NOMO-1 treated with DMSO at 0.1 percent for 48 hours (cell line): Measurements from ENCODE around the gene MLPH.

Source experiments
- DNase-seq: peaks from one replicate; lab custom pipeline; 2025; ENCODE audit not compliant: unreplicated experiment; lab: John Stamatoyannopoulos, UW

Gene MLPH

GRCh38 chr2:237540223-237540775 is 53.2 kb downstream of the MLPH start:
- DNase-seq = no peak

GRCh38 chr2:237540823-237541222 is 53.8 kb downstream of the MLPH start:
- DNase-seq = no peak

GRCh38 chr2:237541243-237541642 is 54.2 kb downstream of the MLPH start:
- no peak for DNase-seq

- no peak for DNase-seq
Measured at GRCh38 chr2:237542001-237542704, 55.1 kb downstream of the MLPH start.

GRCh38 chr2:237546040-237546875 is 59.2 kb downstream of the MLPH start:
- no peak for DNase-seq

GRCh38 chr2:237546876-237547395 is 59.9 kb downstream of the MLPH start:
- no peak for DNase-seq

- no peak for DNase-seq
Measured at GRCh38 chr2:237547841-237548416, 60.9 kb downstream of the MLPH start.

GRCh38 chr2:237549216-237549615 is 62.2 kb downstream of the MLPH start:
- DNase-seq = no peak

GRCh38 chr2:237549643-237550415 is 62.8 kb downstream of the MLPH start:
- no peak for DNase-seq

GRCh38 chr2:237551071-237551574 is 64.1 kb downstream of the MLPH start:
- no peak for DNase-seq

GRCh38 chr2:237552908-237553307 is 65.9 kb downstream of the MLPH start:
- no peak for DNase-seq

- no peak for DNase-seq
Measured at GRCh38 chr2:237553948-237554347, 66.9 kb downstream of the MLPH start.

- DNase-seq = no peak
Measured at GRCh38 chr2:237555560-237555959, 68.5 kb downstream of the MLPH start.

- DNase-seq = no peak
Measured at GRCh38 chr2:237556773-237557632, 70.0 kb downstream of the MLPH start.

- no peak for DNase-seq
Measured at GRCh38 chr2:237557633-237558015, 70.6 kb downstream of the MLPH start.

- no peak for DNase-seq
Measured at GRCh38 chr2:237558961-237559641, 72.0 kb downstream of the MLPH start.

- no peak for DNase-seq
Measured at GRCh38 chr2:237561221-237561620, 74.2 kb downstream of the MLPH start.

GRCh38 chr2:237563816-237564215 is 76.8 kb downstream of the MLPH start:
- no peak for DNase-seq

GRCh38 chr2:237564526-237565131 is 77.6 kb downstream of the MLPH start:
- DNase-seq = no peak
